ENCODE results near the gene ADCY1. TPM values are rescaled to one million over a fixed set of nuclear protein-coding genes. Genes with fewer than 3 reads are reported as not detected.

Gene ADCY1
- total RNA-seq, 4 donors from 2014 or later, result under 0.01 to 4.3 (median 4.1) TPM; not detected in 1

DNA sequence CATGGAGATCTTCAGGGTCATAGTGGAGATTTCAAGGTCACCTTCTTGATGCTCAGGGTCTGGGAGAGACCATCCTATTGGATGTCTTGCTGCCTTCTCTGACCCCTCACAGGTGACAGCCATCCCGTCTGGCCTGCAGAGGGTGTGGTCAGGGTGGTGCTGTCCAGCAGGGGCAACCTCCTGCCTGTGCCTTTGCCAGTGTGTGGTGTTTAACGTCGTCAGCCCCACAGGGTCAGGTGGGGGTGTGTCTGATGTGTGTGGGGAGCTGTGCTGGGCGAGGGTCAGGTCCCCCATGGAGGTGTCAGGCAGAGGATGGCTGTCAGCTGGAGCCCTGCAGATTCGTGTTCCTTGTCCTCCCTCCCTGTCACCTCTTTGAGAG lies 16.5 kb downstream of the ADCY1 start:
- no peak for DNase-seq
- TF ChIP-seq, protein P1, sequence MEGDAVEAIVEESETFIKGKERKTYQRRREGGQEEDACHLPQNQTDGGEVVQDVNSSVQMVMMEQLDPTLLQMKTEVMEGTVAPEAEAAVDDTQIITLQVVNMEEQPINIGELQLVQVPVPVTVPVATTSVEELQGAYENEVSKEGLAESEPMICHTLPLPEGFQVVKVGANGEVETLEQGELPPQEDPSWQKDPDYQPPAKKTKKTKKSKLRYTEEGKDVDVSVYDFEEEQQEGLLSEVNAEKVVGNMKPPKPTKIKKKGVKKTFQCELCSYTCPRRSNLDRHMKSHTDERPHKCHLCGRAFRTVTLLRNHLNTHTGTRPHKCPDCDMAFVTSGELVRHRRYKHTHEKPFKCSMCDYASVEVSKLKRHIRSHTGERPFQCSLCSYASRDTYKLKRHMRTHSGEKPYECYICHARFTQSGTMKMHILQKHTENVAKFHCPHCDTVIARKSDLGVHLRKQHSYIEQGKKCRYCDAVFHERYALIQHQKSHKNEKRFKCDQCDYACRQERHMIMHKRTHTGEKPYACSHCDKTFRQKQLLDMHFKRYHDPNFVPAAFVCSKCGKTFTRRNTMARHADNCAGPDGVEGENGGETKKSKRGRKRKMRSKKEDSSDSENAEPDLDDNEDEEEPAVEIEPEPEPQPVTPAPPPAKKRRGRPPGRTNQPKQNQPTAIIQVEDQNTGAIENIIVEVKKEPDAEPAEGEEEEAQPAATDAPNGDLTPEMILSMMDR (IDR thresholded peaks at IDR 0.05), result no peak
- TF ChIP-seq POLR2A (IDR thresholded peaks at IDR 0.05), result no peak
- Histone ChIP-seq H3K27me3 (no peaks in the 10 kb centered on the region), H3K27ac (no peak overlapping the region), H3K4me1 (no peaks in the 10 kb centered on the region), H3K9me3 (no peaks in the 10 kb centered on the region), H3K4me3 (no peak overlapping the region), H3K36me3 (no peaks in the 10 kb centered on the region)
- intact Hi-C loops (cut with DNase I; ENCODE audit: low total_unique reads), result no loop called here

DNA sequence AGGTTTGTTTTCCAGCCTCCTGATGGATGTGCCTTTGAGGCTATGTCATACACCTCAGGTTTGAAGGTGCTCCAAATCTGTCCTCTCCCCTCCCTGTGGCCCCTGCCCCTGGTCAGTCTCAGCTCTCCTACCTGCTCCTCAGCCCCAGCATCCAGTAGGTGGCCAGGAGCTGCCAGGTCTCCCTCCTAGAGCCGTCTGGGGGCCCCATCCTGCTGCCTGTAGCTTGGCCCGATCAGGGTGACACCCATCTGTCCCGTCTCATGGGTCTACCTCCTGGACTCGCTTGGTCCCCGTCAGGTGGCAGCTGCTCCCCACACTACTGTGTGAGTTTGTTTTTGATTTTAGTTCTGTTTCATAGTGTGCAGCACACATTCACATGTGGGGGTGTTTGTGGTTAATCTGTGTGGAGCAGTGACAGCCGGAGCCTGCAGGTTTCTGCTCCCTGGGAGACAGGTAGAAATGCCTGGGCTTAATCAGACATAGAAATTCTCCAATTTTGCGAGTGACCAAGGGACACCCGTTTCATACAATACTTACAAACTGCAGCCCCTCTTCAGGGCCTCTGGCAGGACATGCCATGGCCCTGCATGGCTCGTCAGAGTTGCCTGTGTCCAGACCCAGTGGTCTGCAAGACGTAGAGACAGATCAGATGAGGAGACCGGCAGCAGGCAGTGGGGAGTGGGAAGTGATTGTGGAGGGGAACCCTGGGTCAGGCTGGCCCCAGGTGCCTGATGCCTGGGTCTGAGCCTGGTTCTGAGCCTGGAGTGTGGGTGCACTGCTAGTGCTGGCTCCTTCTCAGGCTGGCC lies 17.1 kb downstream of the ADCY1 start:
- no peak overlapping the region for H3K4me3 ChIP-seq
- H3K9me3 ChIP-seq, result no peaks in the 10 kb centered on the region
- no peak for DNase-seq
- H3K36me3 ChIP-seq, result no peaks in the 10 kb centered on the region
- TF ChIP-seq, protein P1 (IDR thresholded peaks at IDR 0.05), result no peak
- no peak for TF ChIP-seq POLR2A (IDR thresholded peaks at IDR 0.05)
- intact Hi-C loops (cut with DNase I; ENCODE audit: low total_unique reads), result no loop called here
- no peaks in the 10 kb centered on the region for H3K4me1 ChIP-seq
- no peak overlapping the region for H3K27ac ChIP-seq
- no peaks in the 10 kb centered on the region for H3K27me3 ChIP-seq

DNA sequence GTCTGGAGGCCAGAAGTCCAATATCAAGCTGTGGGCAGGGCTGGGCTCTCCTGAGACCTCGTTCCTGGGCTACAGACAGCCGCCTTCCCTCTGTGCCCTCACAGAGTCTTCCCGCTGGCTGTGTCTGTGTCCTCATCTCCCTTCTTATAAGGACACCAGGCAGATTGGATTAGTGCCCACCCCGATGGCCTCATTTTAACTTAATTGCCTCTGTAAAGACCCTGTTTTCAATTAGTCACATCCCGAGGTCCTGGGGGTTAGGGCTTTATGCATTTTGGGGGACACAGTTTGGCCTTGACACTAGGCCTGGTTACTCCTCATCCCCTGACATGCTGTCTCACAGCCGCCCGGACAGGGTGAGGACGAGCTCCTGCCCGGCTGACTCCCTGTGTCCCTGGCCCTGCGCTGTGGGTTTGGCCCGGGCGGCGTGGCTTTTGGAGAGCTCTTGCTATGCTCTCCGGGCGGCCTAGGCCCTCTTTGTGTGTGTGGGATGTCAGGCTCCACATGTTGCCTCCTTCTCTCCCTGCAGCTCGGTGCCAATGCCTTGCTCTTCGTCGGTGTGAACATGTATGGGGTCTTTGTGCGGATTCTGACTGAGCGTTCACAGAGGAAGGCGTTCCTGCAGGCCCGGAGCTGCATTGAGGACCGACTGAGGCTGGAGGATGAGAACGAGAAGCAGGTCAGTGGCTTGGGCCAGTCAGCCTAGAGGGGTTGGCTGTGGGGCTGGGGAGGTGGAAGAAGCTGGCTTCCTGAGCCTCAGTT lies 18.2 kb downstream of the ADCY1 start:
- intact Hi-C loops (cut with DNase I; ENCODE audit: low total_unique reads), result no loop called here
- Histone ChIP-seq H3K4me1 (no peaks in the 10 kb centered on the region), H3K4me3 (no peak overlapping the region), H3K27me3 (no peaks in the 10 kb centered on the region), H3K36me3 (no peaks in the 10 kb centered on the region), H3K27ac (no peak overlapping the region), H3K9me3 (no peaks in the 10 kb centered on the region)
- no peak for DNase-seq
- no peak for TF ChIP-seq POLR2A (IDR thresholded peaks at IDR 0.05)
- TF ChIP-seq, protein P1 (IDR thresholded peaks at IDR 0.05), result no peak

DNA sequence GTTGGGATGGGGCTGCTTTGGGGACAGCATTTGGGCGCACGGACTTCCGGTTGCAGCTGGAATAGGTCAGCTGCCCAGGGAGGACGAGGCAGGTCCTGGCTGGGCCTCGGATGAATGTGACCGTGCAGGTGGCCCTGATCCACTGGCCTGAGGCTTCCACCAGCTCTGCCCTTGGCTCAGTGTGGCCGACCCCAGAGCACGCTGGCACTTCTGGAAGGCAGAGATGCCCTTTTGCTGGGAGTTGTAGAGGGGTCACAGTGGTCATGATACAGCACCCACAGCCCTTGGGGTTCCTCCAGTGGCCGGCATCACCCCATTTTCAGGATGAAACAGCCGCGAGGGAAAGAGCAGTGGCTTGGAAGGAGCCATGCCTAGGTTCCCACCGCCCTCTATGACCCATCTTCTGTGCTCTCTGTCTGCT lies 19.0 kb downstream of the ADCY1 start:
- Histone ChIP-seq H3K27ac (no peak overlapping the region), H3K36me3 (no peaks in the 10 kb centered on the region), H3K9me3 (no peaks in the 10 kb centered on the region), H3K27me3 (no peaks in the 10 kb centered on the region), H3K4me1 (no peaks in the 10 kb centered on the region), H3K4me3 (no peak overlapping the region)
- DNase-seq, result no peak
- intact Hi-C loops (cut with DNase I; ENCODE audit: low total_unique reads), result no loop called here
- TF ChIP-seq, protein P1 (IDR thresholded peaks at IDR 0.05), result no peak
- no peak for TF ChIP-seq POLR2A (IDR thresholded peaks at IDR 0.05)

DNA sequence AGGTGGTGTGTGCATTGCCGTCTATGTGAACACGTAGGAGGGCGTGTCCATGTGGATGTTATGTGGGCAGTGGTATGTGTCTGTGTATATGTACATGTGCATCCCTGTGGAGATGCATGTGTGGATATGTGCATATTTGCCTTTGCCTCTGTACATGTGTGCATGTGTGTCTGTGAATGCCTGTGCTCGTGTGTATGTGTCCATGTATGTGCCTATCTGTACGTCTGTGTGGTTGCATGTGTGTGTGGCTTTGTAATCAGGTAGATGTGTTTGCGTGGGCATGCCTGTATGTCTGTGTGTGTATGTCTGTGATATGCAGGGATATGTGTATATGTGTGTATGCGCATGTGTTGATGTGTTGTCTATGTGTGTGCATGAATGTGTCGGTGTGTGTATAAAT lies 19.7 kb downstream of the ADCY1 start:
- Histone ChIP-seq H3K4me3 (no peak overlapping the region), H3K36me3 (no peaks in the 10 kb centered on the region), H3K4me1 (no peaks in the 10 kb centered on the region), H3K27me3 (no peaks in the 10 kb centered on the region), H3K27ac (no peak overlapping the region), H3K9me3 (no peaks in the 10 kb centered on the region)
- no peak for DNase-seq
- TF ChIP-seq POLR2A (IDR thresholded peaks at IDR 0.05), result no peak
- TF ChIP-seq, protein P1 (IDR thresholded peaks at IDR 0.05), result no peak
- intact Hi-C loops (cut with DNase I; ENCODE audit: low total_unique reads), result no loop called here

Data from uterus (tissue), 4 donors.